Mesendoderm (in vitro differentiated cells): ENCODE data around the gene DTL.
"Not testable (repeated sequence)": the region's sequence is repeated elsewhere in the genome, so short reads cannot be mapped to it uniquely, and the experiment has no call there.

ENCODE experiments used
- DNase-seq: peaks from one replicate; pipeline ENCODE4 v3.0.0; 2013
- H2AK5ac ChIP-seq: 2 replicates; pipeline ENCODE4 v1.6.1; 2013; ENCODE audit warnings: low read length, inconsistent platforms
- H2BK120ac ChIP-seq: 2 replicates; pipeline ENCODE4 v1.6.1; 2013; ENCODE audit warnings: low read depth, mild to moderate bottlenecking, low read length, moderate library complexity, mixed read lengths
- H2BK15ac ChIP-seq: replicated peaks from 2 replicates; pipeline ENCODE4 v1.6.1; 2013; ENCODE audit warnings: low read depth, mild to moderate bottlenecking, moderate library complexity
- H2BK5ac ChIP-seq: 2 replicates; pipeline ENCODE4 v1.6.1; 2013; ENCODE audit warnings: low read length, inconsistent platforms
- H3K18ac ChIP-seq: 2 replicates; pipeline ENCODE4 v1.6.1; 2013; ENCODE audit warnings: mild to moderate bottlenecking, low read length, mixed read lengths
- H3K23ac ChIP-seq: one replicate; pipeline ENCODE4 v1.6.1; 2013; ENCODE audit warnings: low read length
- H3K27ac ChIP-seq: 2 replicates; pipeline ENCODE4 v1.5.1; 2013; ENCODE audit warnings: low read depth, mild to moderate bottlenecking, inconsistent platforms, low read length, moderate library complexity
- H3K27me3 ChIP-seq: 2 replicates; pipeline ENCODE4 v1.6.1; 2013; ENCODE audit warnings: low read length, control low read depth, mild to moderate bottlenecking, inconsistent platforms; ENCODE audit not compliant: insufficient read depth, poor library complexity
- H3K36me3 ChIP-seq: 2 replicates; pipeline ENCODE4 v1.6.1; 2013; ENCODE audit warnings: low read length, inconsistent platforms; ENCODE audit not compliant: control insufficient read depth, insufficient read depth
- H3K4ac ChIP-seq: one replicate; pipeline ENCODE4 v1.6.1; 2013; ENCODE audit warnings: low read depth, mild to moderate bottlenecking, low read length, moderate library complexity
- H3K4me1 ChIP-seq: 2 replicates; pipeline ENCODE4 v1.6.1; 2013; ENCODE audit warnings: low read depth, low read length, inconsistent platforms; ENCODE audit not compliant: control insufficient read depth
- H3K4me2 ChIP-seq: 2 replicates; pipeline ENCODE4 v1.6.1; 2013; ENCODE audit warnings: low read length
- H3K4me3 ChIP-seq: 2 replicates; pipeline ENCODE4 v1.5.1; 2013; ENCODE audit warnings: mild to moderate bottlenecking, low read length
- H3K56ac ChIP-seq: one replicate; pipeline ENCODE4 v1.6.1; 2013; ENCODE audit warnings: low read length
- H3K79me1 ChIP-seq: 2 replicates; pipeline ENCODE4 v1.6.1; 2013; ENCODE audit warnings: low read length, inconsistent platforms
- H3K79me2 ChIP-seq: 2 replicates; pipeline ENCODE4 v1.6.1; 2013; ENCODE audit warnings: mild to moderate bottlenecking, low read length; ENCODE audit not compliant: control insufficient read depth, insufficient read depth
- H3K9ac ChIP-seq: 2 replicates; pipeline ENCODE4 v1.6.1; 2013; ENCODE audit warnings: low read length, inconsistent platforms
- H4K5ac ChIP-seq: one replicate; pipeline ENCODE4 v1.6.1; 2013; ENCODE audit warnings: low read length
- H4K8ac ChIP-seq: one replicate; pipeline ENCODE4 v1.6.1; 2013; ENCODE audit warnings: low read depth, mild to moderate bottlenecking, control low read depth, low read length, moderate library complexity
- WGBS: extraction: QIAGEN DNeasy Blood & Tissue Kit; methylation state at CpG from one replicate; pipeline ENCODE4 v1.1.7; 2013; ENCODE audit warnings: low lambda C conversion rate, missing lambda C conversion rate; ENCODE audit not compliant: insufficient coverage; ENCODE audit errors: extremely low coverage; 5-methylcytosine and 5-hydroxymethylcytosine counted together

Gene DTL

GRCh38 chr1:212027727-212028126 lies 7.8 kb upstream of the DTL start:
- not testable (repeated sequence) for H2AK5ac ChIP-seq, H3K79me1 ChIP-seq, H3K4ac ChIP-seq, H4K8ac ChIP-seq, H2BK120ac ChIP-seq, H3K4me1 ChIP-seq, H3K27ac ChIP-seq, H3K18ac ChIP-seq, H2BK15ac ChIP-seq, H3K4me2 ChIP-seq, DNase-seq, H3K9ac ChIP-seq, H3K36me3 ChIP-seq, H2BK5ac ChIP-seq, H3K4me3 ChIP-seq, H3K56ac ChIP-seq, H3K23ac ChIP-seq, H4K5ac ChIP-seq, H3K27me3 ChIP-seq
- H3K79me2 ChIP-seq, result peaks cover 31% of the 10 kb centered on the region
- no CpG with 5 or more reads among the region's 10 CpGs for WGBS

- H3K23ac ChIP-seq, result no peak overlapping the region
- H3K9ac ChIP-seq, result peak overlapping the region; percentile 14
- H3K79me1 ChIP-seq, result peaks cover 7% of the 10 kb centered on the region
- no CpG with 5 or more reads among the region's 1 CpG for WGBS
- H3K4me1 ChIP-seq, result peaks cover 3% of the 10 kb centered on the region
- no peak overlapping the region for H4K5ac ChIP-seq
- no peaks in the 10 kb centered on the region for H3K36me3 ChIP-seq
- H2BK120ac ChIP-seq, result no peak overlapping the region
- H2BK5ac ChIP-seq, result no peak overlapping the region
- H2AK5ac ChIP-seq, result no peak overlapping the region
- H3K4me2 ChIP-seq, result no peak overlapping the region
- H2BK15ac ChIP-seq, result no peak overlapping the region
- no peak overlapping the region for H4K8ac ChIP-seq
- no peak overlapping the region for H3K4ac ChIP-seq
- H3K27ac ChIP-seq, result no peak overlapping the region
- DNase-seq, result peak; percentile 66
- no peak overlapping the region for H3K56ac ChIP-seq
- no peak overlapping the region for H3K4me3 ChIP-seq
- peak overlapping the region; percentile 41 for H3K18ac ChIP-seq
- no peaks in the 10 kb centered on the region for H3K27me3 ChIP-seq
- H3K79me2 ChIP-seq, result peaks cover 42% of the 10 kb centered on the region
These were observed 4.5 kb upstream of the DTL start for GRCh38 chr1:212030936-212031528.

- Histone ChIP-seq H3K36me3 (peaks cover 2% of the 10 kb centered on the region), H2BK15ac (peak overlapping the region; percentile 3), H3K4ac (no peak overlapping the region), H2AK5ac (no peak overlapping the region), H2BK120ac (no peak overlapping the region), H3K4me1 (peaks cover 5% of the 10 kb centered on the region), H3K23ac (no peak overlapping the region), H3K4me2 (peak overlapping the region; percentile 95), H3K4me3 (peak overlapping the region; percentile 77), H3K9ac (peak overlapping the region; percentile 88), H3K79me1 (peaks cover 8% of the 10 kb centered on the region), H3K27me3 (no peaks in the 10 kb centered on the region), H3K18ac (no peak overlapping the region), H3K56ac (peak overlapping the region; percentile 86), H2BK5ac (no peak overlapping the region), H4K5ac (peak overlapping the region; percentile 21), H4K8ac (no peak overlapping the region), H3K27ac (peak overlapping the region; percentile 27), H3K79me2 (peaks cover 48% of the 10 kb centered on the region)
- DNase-seq, result no peak
- no CpG with 5 or more reads among the region's 13 CpGs for WGBS
These were observed 929 bp upstream of the DTL start for GRCh38 chr1:212034516-212035122.

- Histone ChIP-seq H3K27ac (peak overlapping the region; percentile 59), H2AK5ac (no peak overlapping the region), H2BK5ac (no peak overlapping the region), H3K18ac (no peak overlapping the region), H3K79me2 (peaks cover 52% of the 10 kb centered on the region), H3K4me1 (peaks cover 4% of the 10 kb centered on the region), H3K79me1 (peaks cover 7% of the 10 kb centered on the region), H2BK120ac (no peak overlapping the region), H4K8ac (no peak overlapping the region), H3K36me3 (peaks cover 2% of the 10 kb centered on the region), H3K9ac (peak overlapping the region; percentile 86), H3K4me2 (peak overlapping the region; percentile 47), H3K4me3 (peak overlapping the region; percentile 83), H3K23ac (no peak overlapping the region), H2BK15ac (no peak overlapping the region), H4K5ac (no peak overlapping the region), H3K4ac (no peak overlapping the region), H3K56ac (peak overlapping the region; percentile 93), H3K27me3 (no peaks in the 10 kb centered on the region)
- DNase-seq, result no peak
- WGBS, result no CpG with 5 or more reads among the region's 32 CpGs
These were observed 472 bp downstream of the DTL start for GRCh38 chr1:212035835-212036605.

- H3K9ac ChIP-seq, result peak overlapping the region; percentile 56
- no CpG with 5 or more reads among the region's 3 CpGs for WGBS
- H2AK5ac ChIP-seq, result no peak overlapping the region
- H3K56ac ChIP-seq, result peak overlapping the region; percentile 69
- no peak overlapping the region for H2BK15ac ChIP-seq
- no peak overlapping the region for H3K27ac ChIP-seq
- DNase-seq, result no peak
- H3K18ac ChIP-seq, result no peak overlapping the region
- no peak overlapping the region for H4K5ac ChIP-seq
- no peak overlapping the region for H2BK120ac ChIP-seq
- no peak overlapping the region for H3K23ac ChIP-seq
- H3K79me2 ChIP-seq, result peaks cover 49% of the 10 kb centered on the region
- no peaks in the 10 kb centered on the region for H3K27me3 ChIP-seq
- peaks cover 6% of the 10 kb centered on the region for H3K79me1 ChIP-seq
- no peak overlapping the region for H3K4ac ChIP-seq
- H3K4me1 ChIP-seq, result peaks cover 2% of the 10 kb centered on the region
- peak overlapping the region; percentile 13 for H3K4me2 ChIP-seq
- no peak overlapping the region for H2BK5ac ChIP-seq
- peaks cover 2% of the 10 kb centered on the region for H3K36me3 ChIP-seq
- no peak overlapping the region for H4K8ac ChIP-seq
- H3K4me3 ChIP-seq, result no peak overlapping the region
These were observed 2.4 kb downstream of the DTL start for GRCh38 chr1:212037900-212038299.
